ENCODE measurements around the gene TMEM201.

GRCh38 chr1:9611716-9612115, 23.0 kb downstream of the TMEM201 start:
- TF ChIP-seq CTCF (IDR thresholded peaks at IDR 0.05) (no peak), POLR2A (IDR thresholded peaks at IDR 0.05) (no peak)

All from Peyer's patch (tissue), 4 donors.